WERI-Rb-1 (cell line): ENCODE data around the gene ADARB1.
A peak's percentile ranks its signal among the peaks of the same experiment; 100 is the strongest.

Experiments
- DNase-seq: peaks from one replicate; pipeline ENCODE4 v3.0.0-alpha.2; 2020
- H3K27ac ChIP-seq: fragments of 250-450 bp; sonication (Bioruptor Pico); 2 replicates; pipeline ENCODE4 v1.5.1; 2020; ENCODE audit warnings: mild to moderate bottlenecking, moderate library complexity
- H3K27me3 ChIP-seq: fragments of 250-450 bp; sonication (Bioruptor Pico); 2 replicates; pipeline ENCODE4 v1.5.1; 2021; ENCODE audit warnings: mild to moderate bottlenecking, low read depth, moderate library complexity; ENCODE audit not compliant: insufficient read depth, severe bottlenecking
- H3K36me3 ChIP-seq: fragments of 250-450 bp; sonication (Bioruptor Pico); 2 replicates; pipeline ENCODE4 v1.5.1; 2020; ENCODE audit warnings: mild to moderate bottlenecking, moderate library complexity
- H3K4me3 ChIP-seq: 2 replicates; pipeline ENCODE4 v1.5.1; 2011; ENCODE audit warnings: low read depth, mild to moderate bottlenecking, control low read depth, low read length
- H3K9me3 ChIP-seq: fragments of 250-450 bp; sonication (Bioruptor Pico); 2 replicates; pipeline ENCODE4 v1.5.1; 2021; ENCODE audit warnings: mild to moderate bottlenecking, moderate library complexity; ENCODE audit not compliant: severe bottlenecking
- CTCF ChIP-seq: IDR thresholded peaks from 2 replicates; pipeline ENCODE4 v1.5.1; 2011; ENCODE audit warnings: low read depth, mild to moderate bottlenecking, control low read depth, inconsistent platforms, low read length

ADARB1 gene

GRCh38 chr21:45156459-45156858, 82.1 kb downstream of the ADARB1 start:
- Histone ChIP-seq H3K4me3 (no peak overlapping the region), H3K27ac (no peak overlapping the region), H3K36me3 (peaks cover 8% of the 10 kb centered on the region; the same call in 1 of the 2 replicates), H3K27me3 (no peaks in the 10 kb centered on the region), H3K9me3 (no peaks in the 10 kb centered on the region)
- no peak for DNase-seq
- TF ChIP-seq CTCF, result no peak

DNA sequence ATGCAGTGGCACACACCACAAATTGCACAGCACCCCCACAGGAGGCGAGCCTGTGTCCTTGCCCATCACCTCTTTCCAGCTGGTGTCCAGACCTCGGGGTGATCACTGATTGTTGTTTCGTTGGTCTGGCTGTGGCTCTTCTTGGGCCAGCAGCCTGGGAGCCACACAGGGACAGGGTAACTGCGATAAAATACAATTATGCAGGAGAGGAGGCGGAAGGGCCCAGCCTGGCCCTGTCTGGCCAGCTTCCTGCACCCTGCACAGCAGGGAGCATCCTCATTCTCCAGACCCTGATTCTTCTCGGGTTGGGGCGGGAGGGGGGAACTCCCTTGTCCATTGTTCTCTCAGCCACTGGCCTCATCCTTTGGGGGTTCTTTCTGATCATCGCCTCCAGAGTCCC, 83.6 kb downstream of the ADARB1 start:
- TF ChIP-seq CTCF, result no peak
- no peaks in the 10 kb centered on the region; the same call in none of the 2 replicates for H3K36me3 ChIP-seq
- DNase-seq, result no peak
- H3K9me3 ChIP-seq, result no peaks in the 10 kb centered on the region
- no peak overlapping the region for H3K4me3 ChIP-seq
- no peaks in the 10 kb centered on the region for H3K27me3 ChIP-seq
- H3K27ac ChIP-seq, result no peak overlapping the region

- no peaks in the 10 kb centered on the region; the same call in none of the 2 replicates for H3K36me3 ChIP-seq
- no peak overlapping the region for H3K4me3 ChIP-seq
- no peaks in the 10 kb centered on the region for H3K9me3 ChIP-seq
- DNase-seq, result no peak
- no peak overlapping the region for H3K27ac ChIP-seq
- TF ChIP-seq CTCF, result no peak
- no peaks in the 10 kb centered on the region for H3K27me3 ChIP-seq
Measured at GRCh38 chr21:45158491-45159423, 84.4 kb downstream of the ADARB1 start.

GRCh38 chr21:45160198-45160597, 85.8 kb downstream of the ADARB1 start:
- Histone ChIP-seq H3K36me3 (no peaks in the 10 kb centered on the region; the same call in none of the 2 replicates), H3K4me3 (no peak overlapping the region), H3K9me3 (no peaks in the 10 kb centered on the region), H3K27ac (no peak overlapping the region), H3K27me3 (no peaks in the 10 kb centered on the region)
- no peak for TF ChIP-seq CTCF
- DNase-seq, result no peak

- DNase-seq, result peak; percentile 58
- TF ChIP-seq CTCF, result no peak
- H3K27me3 ChIP-seq, result no peaks in the 10 kb centered on the region
- no peaks in the 10 kb centered on the region for H3K9me3 ChIP-seq
- H3K27ac ChIP-seq, result no peak overlapping the region; the same call in 1 of the 2 replicates
- H3K4me3 ChIP-seq, result no peak overlapping the region
- H3K36me3 ChIP-seq, result no peaks in the 10 kb centered on the region; the same call in none of the 2 replicates
Measured at GRCh38 chr21:45161038-45161945, 86.9 kb downstream of the ADARB1 start.
